IMR-90 (cell line): ENCODE measurements around the gene NXN. TPM values are rescaled to one million over a fixed set of nuclear protein-coding genes. Genes with fewer than 3 reads are reported as not detected.

Experiments
- ATAC-seq: fragments of 200-7000 bp; cut with Tn5 transposase; 2 replicates; pipeline ENCODE4 v1.9.1; 2020; ENCODE audit warnings: low read depth, mild to moderate bottlenecking, moderate library complexity
- BruUV-seq: library from RNA; stranded (reverse); fragments of 400-500 nt; replicated peaks from 2 replicates; lab custom pipeline; 2021; lab: Mats Ljungman, UMichigan
- CTCF ChIA-PET: fragments of 300-600 bp; formaldehyde crosslinking; extraction: SDS; loops from one replicate; lab custom pipeline; 2021; ENCODE audit warnings: antibody characterized with exemption; lab: Yijun Ruan, JAX
- POLR2A ChIA-PET: fragments of 300-600 bp; sonication (Branson Sonifier 250); formaldehyde crosslinking; loops from one replicate; lab custom pipeline; 2022; ENCODE audit warnings: antibody characterized with exemption; ENCODE audit not compliant: unreplicated experiment; lab: Charles Lee
- DNase-seq: peaks from one replicate; pipeline ENCODE4 v3.0.0; 2013
- H2AFZ ChIP-seq: replicated peaks from 2 replicates; pipeline ENCODE3; 2013; ENCODE audit warnings: low read length, mild to moderate bottlenecking; ENCODE audit not compliant: poor library complexity
- H2AK5ac ChIP-seq: 2 replicates; pipeline ENCODE4 v1.6.1; 2013; ENCODE audit warnings: low read depth, low read length, inconsistent platforms
- H2AK9ac ChIP-seq: replicated peaks from 2 replicates; pipeline ENCODE3; 2013; ENCODE audit warnings: mild to moderate bottlenecking, low read depth, low read length, moderate library complexity; ENCODE audit not compliant: poor library complexity
- H2BK120ac ChIP-seq: 2 replicates; pipeline ENCODE4 v1.6.1; 2013; ENCODE audit warnings: low read depth, low read length, inconsistent platforms
- H2BK15ac ChIP-seq: 3 replicates; pipeline ENCODE4 v1.6.1; 2013; ENCODE audit warnings: low read depth, low read length, inconsistent platforms
- H2BK20ac ChIP-seq: 2 replicates; pipeline ENCODE4 v1.6.1; 2013; ENCODE audit warnings: low read depth, mild to moderate bottlenecking, inconsistent platforms, low read length, moderate library complexity
- H2BK5ac ChIP-seq: 2 replicates; pipeline ENCODE4 v1.6.1; 2013; ENCODE audit warnings: mild to moderate bottlenecking, low read depth, low read length, inconsistent platforms; ENCODE audit not compliant: poor library complexity, severe bottlenecking
- H3K14ac ChIP-seq: replicated peaks from 2 replicates; pipeline ENCODE4 v1.6.1; 2013; ENCODE audit warnings: low read depth, low read length, inconsistent platforms
- H3K18ac ChIP-seq: 2 replicates; pipeline ENCODE4 v1.6.1; 2013; ENCODE audit warnings: low read depth, low read length, control low read depth
- H3K23ac ChIP-seq: 2 replicates; pipeline ENCODE4 v1.6.1; 2013; ENCODE audit warnings: low read depth, low read length, inconsistent platforms
- H3K27ac ChIP-seq: 2 replicates; pipeline ENCODE4 v1.5.1; 2013; ENCODE audit warnings: mild to moderate bottlenecking, control low read depth, low read length; ENCODE audit not compliant: insufficient read depth
- H3K27me3 ChIP-seq: 2 replicates; pipeline ENCODE4 v1.6.1; 2013; ENCODE audit warnings: low read length; ENCODE audit not compliant: control insufficient read depth, insufficient read depth
- H3K36me3 ChIP-seq: 2 replicates; pipeline ENCODE4 v1.6.1; 2013; ENCODE audit warnings: low read length, mixed read lengths; ENCODE audit not compliant: control insufficient read depth, insufficient read depth
- H3K4ac ChIP-seq: 2 replicates; pipeline ENCODE4 v1.6.1; 2013; ENCODE audit warnings: low read depth, low read length, inconsistent platforms
- H3K4me1 ChIP-seq: 2 replicates; pipeline ENCODE4 v1.6.1; 2013; ENCODE audit warnings: low read length, mixed read lengths; ENCODE audit not compliant: control insufficient read depth, insufficient read depth
- H3K4me2 ChIP-seq: 2 replicates; pipeline ENCODE4 v1.6.1; 2013; ENCODE audit warnings: low read depth, mild to moderate bottlenecking, control low read depth, low read length, moderate library complexity
- H3K4me3 ChIP-seq: 2 replicates; pipeline ENCODE4 v1.5.1; 2013; ENCODE audit warnings: low read depth, mild to moderate bottlenecking, control low read depth, low read length, moderate library complexity; ENCODE audit not compliant: insufficient read depth
- H3K56ac ChIP-seq: 2 replicates; pipeline ENCODE4 v1.6.1; 2013; ENCODE audit warnings: low read length, inconsistent platforms; ENCODE audit not compliant: insufficient read depth; ENCODE audit errors: extremely low read depth
- H3K79me1 ChIP-seq, 2 experiments: 2 replicates each; pipeline ENCODE4 v1.6.1; 2013; ENCODE audit warnings: low read length in 2 of 2, inconsistent platforms in 1 of 2, low read depth in 1 of 2
- H3K9ac ChIP-seq: 2 replicates; pipeline ENCODE4 v1.6.1; 2013; ENCODE audit warnings: low read depth, low read length, control low read depth
- H3K9me1 ChIP-seq: 2 replicates; pipeline ENCODE4 v1.6.1; 2013; ENCODE audit warnings: low read length, inconsistent platforms; ENCODE audit not compliant: insufficient read depth
- H3K9me3 ChIP-seq: 2 replicates; pipeline ENCODE4 v1.6.1; 2013; ENCODE audit warnings: low read length; ENCODE audit not compliant: control insufficient read depth, insufficient read depth
- H4K20me1 ChIP-seq: 2 replicates; pipeline ENCODE4 v1.6.1; 2013; ENCODE audit warnings: low read length, inconsistent platforms; ENCODE audit not compliant: insufficient read depth
- H4K5ac ChIP-seq: 2 replicates; pipeline ENCODE4 v1.6.1; 2013; ENCODE audit warnings: mild to moderate bottlenecking, low read depth, low read length, control low read depth
- H4K8ac ChIP-seq, 2 experiments: 2 replicates each; pipeline ENCODE4 v1.6.1; 2013; ENCODE audit warnings: low read depth in 2 of 2, low read length in 2 of 2, control low read depth in 1 of 2, inconsistent platforms in 1 of 2
- H4K91ac ChIP-seq: 2 replicates; pipeline ENCODE4 v1.6.1; 2013; ENCODE audit warnings: low read depth, low read length, inconsistent platforms; ENCODE audit not compliant: insufficient read depth
- CEBPB ChIP-seq: IDR thresholded peaks from 2 replicates; pipeline ENCODE4 v1.6.1; 2012; ENCODE audit warnings: low read depth, low read length, improper control_type of control experiment
- POLR2A ChIP-seq: IDR thresholded peaks from 2 replicates; pipeline ENCODE4 v1.6.1; 2012; ENCODE audit warnings: mild to moderate bottlenecking, low read depth, low read length
- RAD21 ChIP-seq: IDR thresholded peaks from 2 replicates; pipeline ENCODE4 v1.6.1; 2012; ENCODE audit warnings: low read length, improper control_type of control experiment
- RFX5 ChIP-seq: IDR thresholded peaks from 2 replicates; pipeline ENCODE4 v1.8.0; 2012; ENCODE audit warnings: low read depth, mild to moderate bottlenecking, low read length, moderate library complexity
- WGBS, 2 experiments: methylation state at CpG; one replicate each; pipeline versions ENCODE4 v1.1.5 to v1.1.7; 2013; ENCODE audit warnings: missing lambda C conversion rate in 2 of 2; ENCODE audit not compliant: insufficient read length in 1 of 2; ENCODE audit errors: extremely low coverage in 2 of 2; 5-methylcytosine and 5-hydroxymethylcytosine counted together
- dilution Hi-C: fragments of 300-500 bp; cut with HindIII; formaldehyde crosslinking; loops from one replicate; pipeline ENCODE4 v1.14.3; 2018; ENCODE audit warnings: low sequenced_read_pairs; ENCODE audit not compliant: unreplicated experiment
- in situ Hi-C: fragments of 300-500 bp; cut with MboI; formaldehyde crosslinking; loops from 3 replicates; pipeline ENCODE4 v1.14.3; 2019; ENCODE audit warnings: low sequenced_read_pairs, inconsistent platforms, mixed read lengths
- intact Hi-C: fragments of 100-400 bp; cut with micrococcal nuclease; formaldehyde crosslinking; loops from 2 replicates; pipeline ENCODE4 v1.10.0; 2022
- polyA plus RNA-seq, 3 experiments: library from polyadenylated mRNA; depleted of rRNA; stranded (reverse); fragments of >200 nt; gene quantifications; 2 replicates each; pipeline ENCODE4 v1.2.3, GENCODE V29; 2012; ENCODE audit warnings: low replicate concordance in 1 of 3
- total RNA-seq: library from RNA; depleted of rRNA; stranded (reverse); fragments of >200 nt; gene quantifications from 2 replicates; pipeline ENCODE4 v1.2.3, GENCODE V29; 2012

NXN gene
- total and polyA plus RNA-seq, 2 of the 4 experiments (the other 2 are of a cell fraction), result 52.5 to 116 TPM

GRCh38 chr17:1027044-1027443, 47.5 kb upstream of the NXN start:
- no peak overlapping the region for H3K23ac ChIP-seq
- H3K4me1 ChIP-seq, result peaks cover 21% of the 10 kb centered on the region
- H3K9ac ChIP-seq, result no peak overlapping the region
- H3K9me3 ChIP-seq, result no peaks in the 10 kb centered on the region
- no peak overlapping the region for H2BK5ac ChIP-seq
- H3K4ac ChIP-seq, result no peak overlapping the region
- in situ Hi-C loops (no loop called here), dilution Hi-C loops (no loop called here), intact Hi-C loops (no loop called here)
- H2BK120ac ChIP-seq, result no peak overlapping the region
- no peak overlapping the region for H2AK5ac ChIP-seq
- H2AFZ ChIP-seq, result no peak overlapping the region
- H3K56ac ChIP-seq, result no peak overlapping the region
- ChIA-PET POLR2A (no interaction called here), CTCF (no interaction called here)
- no peaks in the 10 kb centered on the region; the same call in 1 of the 2 replicates for H3K36me3 ChIP-seq
- H4K8ac ChIP-seq, result no peak overlapping the region
- H3K4me3 ChIP-seq, result no peak overlapping the region
- no peak overlapping the region for H2AK9ac ChIP-seq
- H4K91ac ChIP-seq, result no peak overlapping the region
- no peaks in the 10 kb centered on the region for H3K27me3 ChIP-seq
- no peak overlapping the region for H3K4me2 ChIP-seq
- no CpG with 5 or more reads among the region's 9 CpGs for WGBS, 2 experiments
- no peak overlapping the region for H2BK20ac ChIP-seq
- no peak overlapping the region for H4K5ac ChIP-seq
- H3K79me1 ChIP-seq, result peaks cover 0 to 36% of the 10 kb centered on the region in 2 experiments; a peak in 3 of 4 replicates
- TF ChIP-seq RAD21 (no peak), CEBPB (no peak), POLR2A (no peak), RFX5 (no peak)
- H2BK15ac ChIP-seq, result no peak overlapping the region
- BruUV-seq, result no TSS peak
- no peak overlapping the region for H3K27ac ChIP-seq
- DNase-seq (no peak), ATAC-seq (no peak)
- peaks cover 13% of the 10 kb centered on the region for H3K9me1 ChIP-seq
- H3K14ac ChIP-seq, result no peak overlapping the region
- H4K20me1 ChIP-seq, result peaks cover 21% of the 10 kb centered on the region
- H3K18ac ChIP-seq, result no peak overlapping the region
